ENCODE results near the gene SLC27A3.

DNA sequence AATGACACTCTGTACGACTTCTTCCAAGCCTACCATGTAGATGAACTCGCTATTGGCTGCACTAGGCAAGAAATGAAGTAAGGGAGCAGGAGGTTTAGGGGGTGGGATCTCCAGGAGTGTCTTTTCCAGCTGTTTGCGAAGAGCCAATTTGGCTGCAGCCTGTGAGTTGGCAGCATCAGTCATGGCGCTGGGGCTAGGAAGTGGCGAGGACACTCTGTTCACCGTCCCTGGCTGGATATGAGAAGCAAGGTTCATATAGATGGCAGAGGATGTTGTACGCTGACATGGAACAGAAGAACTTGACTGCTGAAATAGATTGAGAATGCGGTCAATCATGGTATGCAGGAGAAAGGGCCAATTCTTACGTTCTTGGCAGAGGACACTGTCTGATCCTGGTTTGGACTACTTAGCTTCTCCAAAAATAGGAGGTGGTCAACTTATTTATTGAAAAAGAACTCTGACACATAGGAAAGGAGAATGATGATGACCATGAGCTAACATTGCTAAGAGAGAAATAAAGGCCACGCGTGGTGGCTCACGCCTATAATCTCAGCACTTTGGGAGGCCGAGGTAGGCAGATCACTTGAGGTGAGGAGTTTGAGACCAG is 41.2 kb downstream of the SLC27A3 start:
- TF ChIP-seq, protein P1, sequence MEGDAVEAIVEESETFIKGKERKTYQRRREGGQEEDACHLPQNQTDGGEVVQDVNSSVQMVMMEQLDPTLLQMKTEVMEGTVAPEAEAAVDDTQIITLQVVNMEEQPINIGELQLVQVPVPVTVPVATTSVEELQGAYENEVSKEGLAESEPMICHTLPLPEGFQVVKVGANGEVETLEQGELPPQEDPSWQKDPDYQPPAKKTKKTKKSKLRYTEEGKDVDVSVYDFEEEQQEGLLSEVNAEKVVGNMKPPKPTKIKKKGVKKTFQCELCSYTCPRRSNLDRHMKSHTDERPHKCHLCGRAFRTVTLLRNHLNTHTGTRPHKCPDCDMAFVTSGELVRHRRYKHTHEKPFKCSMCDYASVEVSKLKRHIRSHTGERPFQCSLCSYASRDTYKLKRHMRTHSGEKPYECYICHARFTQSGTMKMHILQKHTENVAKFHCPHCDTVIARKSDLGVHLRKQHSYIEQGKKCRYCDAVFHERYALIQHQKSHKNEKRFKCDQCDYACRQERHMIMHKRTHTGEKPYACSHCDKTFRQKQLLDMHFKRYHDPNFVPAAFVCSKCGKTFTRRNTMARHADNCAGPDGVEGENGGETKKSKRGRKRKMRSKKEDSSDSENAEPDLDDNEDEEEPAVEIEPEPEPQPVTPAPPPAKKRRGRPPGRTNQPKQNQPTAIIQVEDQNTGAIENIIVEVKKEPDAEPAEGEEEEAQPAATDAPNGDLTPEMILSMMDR (IDR thresholded peaks at IDR 0.05; ENCODE audit: low read depth, low read length): no peak
- TF ChIP-seq POLR2A (IDR thresholded peaks at IDR 0.05; ENCODE audit: extremely low read depth, insufficient read length): no peak
